Keratinocyte (primary cell): ENCODE measurements around the gene AKAP13. TPM values are rescaled to one million over a fixed set of nuclear protein-coding genes. Genes with fewer than 3 reads are reported as not detected.

Experiments
- DNase-seq: peaks from one replicate; pipeline ENCODE4 v3.0.0-alpha.2; 2011; ENCODE audit warnings: low read depth, missing footprints, low spot score
- FAIRE-seq: peaks from 2 replicates; lab custom pipeline; 2011; peaks lifted over from hg19 to GRCh38; lab: Jason Lieb, UNC
- H2AFZ ChIP-seq: 2 replicates; pipeline ENCODE4 v1.6.0; 2012; ENCODE audit warnings: low read length, control low read depth, inconsistent platforms; ENCODE audit not compliant: control insufficient read depth
- H3K27ac ChIP-seq: 2 replicates; pipeline ENCODE4 v1.5.1; 2011; ENCODE audit warnings: low read length; ENCODE audit not compliant: control insufficient read depth, insufficient read depth
- H3K27me3 ChIP-seq: 3 replicates; pipeline ENCODE4 v1.6.0; 2011; ENCODE audit warnings: low read length; ENCODE audit not compliant: control insufficient read depth, insufficient read depth; ENCODE audit errors: extremely low read depth
- H3K36me3 ChIP-seq, 2 experiments: 2 replicates in 1 of 2; 3 replicates in 1 of 2; pipeline ENCODE4 v1.5.1; 2011; ENCODE audit warnings: low read length in 2 of 2, mild to moderate bottlenecking in 1 of 2; ENCODE audit not compliant: control insufficient read depth in 2 of 2, insufficient read depth in 2 of 2; ENCODE audit errors: extremely low read depth in 1 of 2
- H3K4me1 ChIP-seq: 3 replicates; pipeline ENCODE4 v1.5.1; 2011; ENCODE audit warnings: low read length; ENCODE audit not compliant: control insufficient read depth, insufficient read depth; ENCODE audit errors: extremely low read depth
- H3K4me2 ChIP-seq: 3 replicates; pipeline ENCODE4 v1.6.0; 2011; ENCODE audit warnings: low read depth, low read length; ENCODE audit not compliant: control insufficient read depth, insufficient read depth; ENCODE audit errors: extremely low read depth
- H3K4me3 ChIP-seq, 3 experiments: fragments of 200-600 bp in 1 of 3; sonication (generic) in 1 of 3; 2 replicates in 2 of 3; 3 replicates in 1 of 3; pipeline ENCODE4 v1.5.1; 2011 to 2016; ENCODE audit warnings: low read length in 3 of 3, mild to moderate bottlenecking in 3 of 3, control low read depth in 2 of 3, inconsistent platforms in 1 of 3, low read depth in 1 of 3, mixed read lengths in 1 of 3, mixed run types in 1 of 3, moderate library complexity in 1 of 3; ENCODE audit not compliant: control insufficient read depth in 2 of 3, insufficient read depth in 2 of 3; ENCODE audit errors: extremely low read depth in 1 of 3
- H3K79me2 ChIP-seq: 2 replicates; pipeline ENCODE4 v1.6.0; 2012; ENCODE audit warnings: low read length; ENCODE audit not compliant: control insufficient read depth, insufficient read depth
- H3K9ac ChIP-seq: 3 replicates; pipeline ENCODE4 v1.6.0; 2011; ENCODE audit warnings: low read length; ENCODE audit not compliant: control insufficient read depth, insufficient read depth; ENCODE audit errors: extremely low read depth
- H3K9me1 ChIP-seq: 3 replicates; pipeline ENCODE4 v1.6.0; 2011; ENCODE audit warnings: low read length; ENCODE audit not compliant: control insufficient read depth, insufficient read depth; ENCODE audit errors: extremely low read depth
- H3K9me3 ChIP-seq: 2 replicates; pipeline ENCODE4 v1.5.1; 2012; ENCODE audit warnings: low read depth, low read length; ENCODE audit not compliant: control insufficient read depth
- H4K20me1 ChIP-seq: 3 replicates; pipeline ENCODE4 v1.6.0; 2011; ENCODE audit warnings: low read length; ENCODE audit not compliant: control insufficient read depth, insufficient read depth; ENCODE audit errors: extremely low read depth
- EZH2 ChIP-seq: IDR thresholded peaks from one replicate; pipeline ENCODE4 v1.6.1; 2012; ENCODE audit warnings: inconsistent platforms, mild to moderate bottlenecking, low read length, moderate library complexity
- dilution Hi-C: fragments of 300-500 bp; cut with MboI; formaldehyde crosslinking; loops from one replicate; pipeline ENCODE4 v1.7.0; 2020; ENCODE audit warnings: low sequenced_read_pairs; ENCODE audit not compliant: extremely low pct_ligation_motif_present
- polyA plus RNA-seq, 5 experiments: library from polyadenylated mRNA; depleted of rRNA in 3 of 5; stranded (reverse) in 3 of 5; stranded (forward) in 1 of 5; unstranded in 1 of 5; fragments of >200 nt; gene quantifications; 1 replicate in 1 of 5; 2 replicates in 3 of 5; 3 replicates in 1 of 5; pipeline versions ENCODE4 v1.2.1 to v1.2.3, GENCODE V29; 2011 to 2012; ENCODE audit warnings: missing spikeins in 2 of 5, low read depth in 1 of 5, low replicate concordance in 1 of 5
- TF ChIP-seq, protein P1 (sequence below), 3 experiments: IDR thresholded peaks in 1 of 3; conservative IDR thresholded peaks in 1 of 3; optimal IDR thresholded peaks in 1 of 3; 2 replicates in 2 of 3; 3 replicates in 1 of 3; pipeline versions ENCODE3 to v1.5.1; 2011; ENCODE audit warnings: low read length in 3 of 3, mild to moderate bottlenecking in 3 of 3, moderate library complexity in 2 of 3, control low read depth in 1 of 3, inconsistent platforms in 1 of 3; ENCODE audit not compliant: insufficient read depth in 2 of 3; ENCODE audit errors: extremely low read depth in 1 of 3

Gene AKAP13
- polyA plus RNA-seq, 1 donor (not counting 4 experiments of a cell fraction or from before 2014, with no cell fraction given) = 16.7 TPM

DNA sequence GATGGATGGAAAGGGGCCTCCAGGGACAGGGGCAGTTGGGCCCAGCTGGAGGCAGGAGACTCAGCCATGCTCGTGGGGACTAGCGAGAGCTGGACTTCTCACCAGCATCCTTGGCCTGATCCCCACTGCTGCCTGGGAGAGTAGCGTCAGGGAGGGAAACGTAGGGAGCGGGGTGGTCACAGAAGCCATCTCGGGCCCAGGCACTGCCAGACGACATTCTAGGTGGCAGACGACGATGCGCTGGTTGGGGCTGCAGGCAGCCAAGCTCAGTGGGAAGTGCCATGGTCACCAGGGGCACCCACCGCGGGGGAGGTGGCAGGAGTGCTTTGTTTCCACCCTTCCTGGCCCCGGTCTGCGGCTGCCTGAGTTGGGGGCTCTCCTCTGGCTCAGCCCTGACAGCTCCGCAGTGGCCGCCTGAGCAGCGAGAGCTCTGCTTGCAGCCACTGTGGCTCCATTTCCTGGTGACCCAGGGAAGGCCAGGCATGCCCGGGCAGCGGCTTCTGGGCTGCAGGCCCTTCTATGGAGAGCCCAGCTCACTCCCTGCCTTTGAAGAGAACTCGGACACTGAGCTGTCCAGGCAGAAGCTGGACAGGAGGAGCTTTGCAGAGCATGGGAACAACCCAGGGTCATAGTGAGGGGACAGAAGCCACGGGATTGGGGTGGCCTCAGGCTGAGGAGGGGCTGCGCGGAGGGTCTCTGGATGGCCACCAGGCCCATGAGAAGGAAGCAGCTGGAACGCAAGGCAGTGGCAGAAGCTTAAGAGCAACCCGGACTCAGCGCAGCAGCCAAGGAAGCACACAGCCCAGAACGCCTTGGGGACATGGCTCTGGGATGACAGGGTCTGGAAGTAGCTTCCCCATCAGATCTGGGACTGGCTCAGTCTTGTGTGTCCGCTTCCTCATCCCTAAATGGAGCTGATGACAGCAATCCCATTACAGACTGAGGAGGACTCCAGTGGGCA is 383.6 kb downstream of the AKAP13 start:
- H3K9ac ChIP-seq = no peak overlapping the region
- FAIRE-seq (no peak), DNase-seq (no peak)
- H3K79me2 ChIP-seq = peaks cover 13% of the 10 kb centered on the region
- H3K27me3 ChIP-seq = no peaks in the 10 kb centered on the region
- no peak overlapping the region for H3K4me3 ChIP-seq
- no peaks in the 10 kb centered on the region for H3K9me1 ChIP-seq
- no peak overlapping the region for H3K27ac ChIP-seq
- TF ChIP-seq, protein P1, sequence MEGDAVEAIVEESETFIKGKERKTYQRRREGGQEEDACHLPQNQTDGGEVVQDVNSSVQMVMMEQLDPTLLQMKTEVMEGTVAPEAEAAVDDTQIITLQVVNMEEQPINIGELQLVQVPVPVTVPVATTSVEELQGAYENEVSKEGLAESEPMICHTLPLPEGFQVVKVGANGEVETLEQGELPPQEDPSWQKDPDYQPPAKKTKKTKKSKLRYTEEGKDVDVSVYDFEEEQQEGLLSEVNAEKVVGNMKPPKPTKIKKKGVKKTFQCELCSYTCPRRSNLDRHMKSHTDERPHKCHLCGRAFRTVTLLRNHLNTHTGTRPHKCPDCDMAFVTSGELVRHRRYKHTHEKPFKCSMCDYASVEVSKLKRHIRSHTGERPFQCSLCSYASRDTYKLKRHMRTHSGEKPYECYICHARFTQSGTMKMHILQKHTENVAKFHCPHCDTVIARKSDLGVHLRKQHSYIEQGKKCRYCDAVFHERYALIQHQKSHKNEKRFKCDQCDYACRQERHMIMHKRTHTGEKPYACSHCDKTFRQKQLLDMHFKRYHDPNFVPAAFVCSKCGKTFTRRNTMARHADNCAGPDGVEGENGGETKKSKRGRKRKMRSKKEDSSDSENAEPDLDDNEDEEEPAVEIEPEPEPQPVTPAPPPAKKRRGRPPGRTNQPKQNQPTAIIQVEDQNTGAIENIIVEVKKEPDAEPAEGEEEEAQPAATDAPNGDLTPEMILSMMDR (optimal IDR thresholded peaks at IDR 0.05 in 1 of 3, IDR thresholded peaks at IDR 0.05 in 1 of 3, conservative IDR thresholded peaks at IDR 0.05 in 1 of 3; ENCODE audit: extremely low read depth in 1 of 3, insufficient read depth in 2 of 3, low read length in 3 of 3) = no peak
- no peak for TF ChIP-seq EZH2
- no peaks in the 10 kb centered on the region for H4K20me1 ChIP-seq
- no peaks in the 10 kb centered on the region for H3K9me3 ChIP-seq
- dilution Hi-C loops = no loop called here
- H3K4me1 ChIP-seq = peaks cover 10% of the 10 kb centered on the region
- no peak overlapping the region for H3K4me2 ChIP-seq
- no peak overlapping the region for H2AFZ ChIP-seq
- H3K36me3 ChIP-seq = no peaks in the 10 kb centered on the region

- Histone ChIP-seq H4K20me1 (no peaks in the 10 kb centered on the region), H3K9me1 (no peaks in the 10 kb centered on the region), H3K4me1 (peaks cover 10% of the 10 kb centered on the region), H2AFZ (no peak overlapping the region), H3K4me3 (no peak overlapping the region), H3K27ac (no peak overlapping the region), H3K36me3 (no peaks in the 10 kb centered on the region), H3K4me2 (no peak overlapping the region), H3K27me3 (no peaks in the 10 kb centered on the region), H3K9ac (no peak overlapping the region), H3K79me2 (peaks cover 21% of the 10 kb centered on the region), H3K9me3 (no peaks in the 10 kb centered on the region)
- no peak for FAIRE-seq
- dilution Hi-C loops = no loop called here
- no peak for TF ChIP-seq EZH2
- TF ChIP-seq, protein P1 (optimal IDR thresholded peaks at IDR 0.05 in 1 of 3, IDR thresholded peaks at IDR 0.05 in 1 of 3, conservative IDR thresholded peaks at IDR 0.05 in 1 of 3; ENCODE audit: extremely low read depth in 1 of 3, insufficient read depth in 2 of 3, low read length in 3 of 3) = no peak
- no peak for DNase-seq
These were observed 384.4 kb downstream of the AKAP13 start for GRCh38 chr15:85764649-85765277.
